ENCODE results near the gene AKT3.
A peak's percentile ranks its signal among the peaks of the same experiment; 100 is the strongest.
"Not testable (repeated sequence)": the region's sequence is repeated elsewhere in the genome, so short reads cannot be mapped to it uniquely, and the experiment has no call there.

Gene AKT3

DNA sequence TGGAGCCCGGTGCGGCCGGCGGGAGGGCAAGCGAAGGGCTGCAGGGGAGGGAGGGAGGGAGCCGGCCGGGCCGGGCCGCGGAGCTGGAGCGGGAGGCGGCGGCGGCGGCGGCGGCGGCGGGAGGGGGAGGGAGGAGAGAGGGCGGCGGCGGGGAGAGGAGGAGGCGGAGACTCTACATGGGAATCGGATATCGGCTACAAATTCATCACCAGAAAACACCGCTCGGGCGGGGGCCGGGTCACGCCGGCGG, at the start of gene AKT3:
Gene AKT3, minus strand, starts transcription at position 42 of the 250 bp plus-strand sequence. CDS start 7,073 bp downstream, outside the sequence.
- DNase-seq = peak; percentile 84 to 94 (median 88)

DNA sequence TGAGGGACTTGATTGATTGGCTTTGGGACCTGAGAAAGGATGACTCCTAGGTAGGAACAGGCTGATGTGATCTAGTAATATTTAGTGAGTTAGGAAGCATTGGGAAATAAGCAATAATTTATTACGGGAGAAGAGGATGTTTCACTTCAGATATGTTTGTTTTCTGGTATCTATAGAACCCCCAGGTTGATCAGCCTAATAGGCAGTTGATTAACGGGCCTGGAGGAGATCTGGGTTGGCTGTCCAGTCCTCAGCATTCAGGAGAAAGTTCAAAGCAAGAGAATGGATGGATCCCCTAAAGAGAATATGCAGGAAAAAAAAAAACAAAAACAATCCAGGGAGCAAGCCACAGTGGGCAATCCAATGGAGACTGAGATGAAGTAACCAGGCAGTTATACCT, 48.2 kb upstream of the AKT3 start:
- no peak for DNase-seq

DNA sequence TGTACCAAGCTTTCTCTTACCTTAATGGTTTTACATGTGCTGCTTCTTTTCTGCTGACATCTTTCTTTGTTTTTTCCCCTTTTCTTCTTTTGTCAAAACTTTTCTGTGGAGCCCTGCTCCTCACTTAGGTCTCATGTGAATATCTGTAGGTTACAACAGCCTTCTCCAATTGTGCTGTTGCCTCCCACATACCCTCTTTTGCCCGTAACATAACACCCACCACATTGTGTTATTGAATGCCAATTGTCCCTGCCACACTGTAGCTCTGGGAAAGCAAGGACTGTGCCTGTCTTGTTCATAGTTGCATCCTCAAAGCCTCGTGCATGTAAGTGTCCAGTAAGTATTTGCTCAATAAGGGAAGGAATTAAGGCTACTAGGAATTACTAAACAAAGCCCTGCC, 46.3 kb upstream of the AKT3 start:
- DNase-seq = no peak

DNA sequence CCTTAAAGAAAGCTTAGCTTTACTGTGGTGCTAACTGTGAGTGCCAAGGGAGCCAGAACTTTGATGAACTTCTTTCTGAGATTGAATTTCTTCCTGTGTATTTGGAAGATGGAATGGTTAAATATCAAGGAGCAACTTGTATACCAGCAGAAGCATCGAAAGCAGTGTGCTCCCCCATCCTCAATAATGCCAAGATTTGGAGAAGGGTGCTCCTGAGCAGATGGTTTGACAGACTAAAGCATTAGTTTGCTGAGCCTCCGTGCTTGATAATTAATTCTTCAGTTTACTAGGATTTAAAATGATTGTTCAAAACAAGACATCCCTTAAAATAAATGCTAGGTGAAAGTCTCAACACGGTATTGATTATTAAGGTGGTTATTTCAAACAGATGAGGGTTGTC, 42.4 kb upstream of the AKT3 start:
- DNase-seq = no peak

DNA sequence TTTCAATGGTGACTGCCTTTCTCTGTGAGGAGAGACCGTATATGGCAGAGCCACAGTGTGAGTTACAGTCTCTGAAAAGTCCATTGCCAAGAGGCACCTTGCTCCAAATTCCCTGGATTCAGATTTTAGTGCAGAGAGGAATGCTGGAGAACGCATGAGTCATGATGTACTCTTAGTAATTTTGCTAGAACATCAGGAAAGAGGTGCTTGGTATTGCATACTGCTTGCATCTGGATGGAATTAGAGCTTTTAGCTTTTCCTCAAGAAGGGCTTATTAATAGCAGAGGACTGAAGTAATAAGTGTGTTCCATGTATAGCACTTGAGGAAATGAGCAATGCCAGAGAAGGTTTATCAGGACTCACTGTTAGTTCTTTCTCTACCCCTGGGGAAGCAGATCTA, 40.5 kb upstream of the AKT3 start:
- no peak for DNase-seq

DNA sequence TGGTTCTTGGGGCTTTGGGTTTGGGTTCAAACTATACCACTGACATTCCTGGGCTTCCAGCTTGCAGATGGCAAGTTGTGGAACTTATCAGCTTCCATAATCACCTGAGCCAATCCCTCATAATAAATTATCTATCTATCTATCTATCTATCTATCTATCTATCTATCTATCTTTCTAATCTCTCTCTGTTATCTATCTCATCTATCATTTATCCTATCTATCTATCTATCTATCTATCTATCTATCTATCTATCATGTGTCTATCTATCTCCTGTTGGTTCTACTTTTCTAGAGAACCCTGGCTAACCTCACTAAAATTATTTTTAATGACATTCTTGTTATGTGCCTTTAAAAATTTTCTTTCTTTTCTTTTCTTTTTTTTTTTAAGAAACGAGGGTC, 35.8 kb upstream of the AKT3 start:
- no peak for DNase-seq

DNA sequence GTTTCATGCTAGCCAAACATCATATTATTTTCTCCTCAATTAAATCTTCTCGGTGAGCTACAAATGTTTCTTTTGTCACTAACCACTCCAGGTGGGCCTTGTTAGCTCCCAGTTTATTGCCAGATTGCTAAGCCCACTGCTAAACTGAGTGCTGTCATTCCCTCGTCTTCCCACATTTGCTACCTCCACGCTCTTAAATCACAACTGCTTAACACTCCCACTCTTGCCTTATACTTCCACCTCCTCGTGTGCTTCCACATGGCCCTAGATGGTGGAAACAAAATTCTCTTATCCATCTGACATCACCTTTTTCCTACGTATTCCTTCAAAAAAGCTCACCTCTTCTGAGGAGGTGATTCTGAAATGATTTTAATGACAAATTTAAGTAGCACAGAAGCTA, 34.6 kb upstream of the AKT3 start:
- no peak for DNase-seq

DNA sequence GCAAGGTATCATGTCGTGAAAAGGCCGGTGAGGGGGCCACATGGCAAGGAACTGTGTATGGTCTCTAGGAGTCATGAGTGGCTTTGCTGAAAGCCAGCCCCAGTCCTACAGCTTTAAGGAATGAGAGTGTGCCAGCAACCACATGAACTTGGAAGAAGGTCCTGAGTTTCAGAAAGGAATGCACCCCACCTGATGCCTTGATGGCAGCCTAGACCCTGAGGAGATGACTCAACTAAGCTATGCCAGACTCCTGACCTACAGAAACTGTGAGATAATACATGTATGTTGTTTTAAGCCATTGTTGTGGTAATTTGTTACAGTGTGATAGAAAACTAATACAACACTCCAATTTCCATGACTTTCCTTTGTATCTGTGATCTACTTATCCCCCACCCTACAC, 33.5 kb upstream of the AKT3 start:
- DNase-seq = no peak

DNA sequence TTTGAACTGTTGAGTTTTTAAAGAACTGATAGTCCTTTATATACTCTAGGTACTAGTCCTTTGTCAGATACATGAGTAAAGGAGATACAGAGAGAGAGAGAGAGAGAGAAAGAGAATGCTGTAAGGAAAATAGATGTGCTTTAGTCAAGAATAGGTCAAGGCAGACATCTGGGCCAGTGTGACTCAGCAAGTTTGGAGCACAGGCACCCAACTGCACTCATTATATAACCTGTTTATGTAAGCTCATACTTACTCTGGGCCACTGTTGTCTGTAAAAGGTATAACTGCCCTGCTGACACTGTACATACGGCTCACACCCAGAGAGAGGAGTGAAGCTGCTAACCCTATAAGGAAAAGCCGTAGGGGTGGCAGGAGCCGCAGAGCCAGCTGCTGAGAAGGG, 32.2 kb upstream of the AKT3 start:
- DNase-seq = no peak

DNA sequence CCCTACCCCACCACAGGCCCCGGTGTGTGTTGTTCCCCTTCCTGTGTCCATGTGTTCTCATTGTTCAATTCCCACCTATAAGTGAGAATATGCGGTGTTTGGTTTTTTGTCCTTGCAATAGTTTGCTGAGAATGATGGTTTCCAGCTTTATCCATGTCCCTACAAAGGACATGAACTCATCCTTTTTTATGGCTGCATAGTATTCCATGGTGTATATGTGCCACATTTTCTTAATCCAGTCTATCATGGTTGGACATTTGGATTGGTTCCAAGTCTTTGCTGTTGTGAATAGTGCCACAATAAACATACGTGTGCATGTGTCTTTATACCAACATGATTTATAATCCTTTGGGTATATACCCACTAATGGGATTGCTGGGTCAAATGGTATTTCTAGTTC, 27.0 kb upstream of the AKT3 start:
- DNase-seq = not testable (repeated sequence)

DNA sequence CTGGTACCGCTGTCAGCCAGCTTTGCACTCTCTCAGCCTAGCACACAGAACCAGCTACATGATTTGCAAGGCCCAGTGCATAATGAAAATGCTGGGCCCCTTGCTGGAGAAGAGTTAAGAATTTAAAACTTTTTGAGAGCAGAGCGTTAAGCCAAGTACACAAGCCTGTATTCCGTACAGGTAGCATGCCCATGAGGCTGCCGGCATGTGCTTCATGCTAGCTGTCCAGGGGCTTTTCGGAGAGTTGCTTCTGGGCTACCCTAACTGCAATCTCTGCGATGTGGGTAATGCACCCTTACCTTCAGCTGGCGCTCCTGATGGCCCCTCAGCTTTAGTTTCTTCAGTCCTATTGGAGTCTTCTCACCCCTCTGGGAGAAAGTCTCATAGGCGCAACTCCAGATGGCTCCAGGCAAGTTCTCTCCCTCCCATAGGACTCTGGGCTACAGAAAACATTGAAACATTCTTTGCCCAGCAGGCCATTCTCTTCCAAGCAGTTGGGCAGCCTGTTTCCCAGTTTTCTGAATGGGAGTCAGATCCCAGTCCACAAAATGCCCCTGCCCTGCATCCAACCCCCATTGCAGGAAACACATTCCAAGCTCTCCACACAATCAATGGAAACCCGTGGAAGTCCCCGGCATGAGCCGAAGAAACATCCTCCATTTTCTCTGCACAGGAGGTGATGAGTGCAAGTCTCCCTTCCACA, 5.7 kb upstream of the AKT3 start:
- no peak for DNase-seq

DNA sequence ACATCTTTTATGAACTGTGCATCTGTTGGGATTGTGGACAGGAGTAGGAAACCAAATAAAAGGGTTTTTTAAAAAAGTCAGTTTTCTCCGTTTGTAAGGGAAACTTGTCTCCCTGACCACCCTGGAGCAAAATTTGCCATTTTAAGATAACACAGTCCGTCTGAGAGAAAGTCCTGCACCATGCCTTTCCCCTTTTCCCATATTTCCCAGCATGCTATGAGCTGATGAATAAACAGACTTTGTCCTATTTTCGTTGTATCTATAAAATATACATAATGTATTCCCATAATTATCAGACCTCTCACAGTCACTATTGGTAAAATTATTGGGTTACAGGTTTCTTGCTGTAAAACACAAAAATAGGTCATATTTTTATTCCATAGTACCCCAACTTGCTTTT, 1.7 kb upstream of the AKT3 start:
- DNase-seq = no peak

DNA sequence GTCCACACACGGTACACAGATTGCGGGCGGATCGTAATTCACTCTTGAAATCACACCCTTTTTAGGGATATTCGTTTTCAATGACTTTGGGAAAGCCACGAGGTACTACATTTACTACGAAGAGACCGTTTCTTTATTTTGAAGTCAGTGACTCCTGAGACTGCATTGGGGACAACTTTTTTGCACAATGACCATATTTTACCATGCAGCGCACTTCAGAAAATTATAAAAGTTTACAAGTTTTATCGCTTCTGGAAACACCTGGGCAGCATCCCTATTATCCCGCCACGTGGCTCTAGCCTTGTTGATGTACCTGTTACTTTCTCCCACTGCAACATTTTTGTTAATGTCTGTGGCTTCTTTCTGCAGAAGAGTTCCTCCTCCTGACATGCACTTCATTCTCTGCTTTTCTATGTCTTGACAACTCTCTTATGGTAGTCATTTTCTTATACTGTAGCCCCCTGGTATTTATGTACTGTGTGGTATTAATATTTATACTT, 1.3 kb upstream of the AKT3 start:
- DNase-seq = peak in 1 of 3 donors; percentile 19

DNA sequence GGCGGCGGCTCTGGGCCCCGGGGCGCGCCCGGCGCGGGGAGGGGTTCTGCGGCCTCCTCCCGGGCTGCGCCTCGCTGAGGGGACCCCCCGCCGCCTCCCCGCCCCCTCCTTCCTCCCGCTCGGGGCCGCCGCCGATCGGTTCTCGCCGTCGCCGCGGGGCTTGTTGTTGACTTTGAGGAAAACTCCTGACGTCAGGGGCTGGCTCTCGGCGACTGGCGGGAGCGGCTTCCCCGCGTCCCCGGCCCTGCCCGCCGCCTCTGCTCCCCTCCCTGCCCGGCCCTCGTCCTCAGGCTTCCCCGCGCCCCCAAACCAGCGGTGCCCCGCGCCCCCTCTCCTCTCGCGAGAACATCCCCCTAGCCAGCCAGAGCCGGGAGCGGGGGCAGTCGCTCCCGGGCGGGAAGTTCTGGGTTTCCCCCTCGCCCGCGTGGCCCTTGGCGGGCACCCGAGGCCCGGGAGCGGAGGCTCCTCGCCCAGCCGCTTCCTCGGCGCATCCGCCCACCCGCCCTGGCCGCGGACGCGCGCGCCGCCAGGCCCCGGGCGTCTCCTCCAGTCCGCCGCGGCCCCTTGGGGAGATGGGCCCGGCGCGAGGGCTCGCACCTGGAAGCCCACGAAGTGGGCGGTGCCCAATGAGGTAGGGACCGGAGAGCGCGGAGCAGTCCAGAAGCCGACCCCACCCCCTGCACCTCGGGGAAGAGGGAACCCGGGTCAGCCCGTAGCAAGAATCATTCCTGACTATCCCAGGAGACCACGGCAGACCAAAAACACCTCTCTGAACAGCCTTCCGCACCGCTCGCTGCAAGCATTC, 611 bp upstream of the AKT3 start:
- DNase-seq = peak; percentile 92 to 97 (median 96)

DNA sequence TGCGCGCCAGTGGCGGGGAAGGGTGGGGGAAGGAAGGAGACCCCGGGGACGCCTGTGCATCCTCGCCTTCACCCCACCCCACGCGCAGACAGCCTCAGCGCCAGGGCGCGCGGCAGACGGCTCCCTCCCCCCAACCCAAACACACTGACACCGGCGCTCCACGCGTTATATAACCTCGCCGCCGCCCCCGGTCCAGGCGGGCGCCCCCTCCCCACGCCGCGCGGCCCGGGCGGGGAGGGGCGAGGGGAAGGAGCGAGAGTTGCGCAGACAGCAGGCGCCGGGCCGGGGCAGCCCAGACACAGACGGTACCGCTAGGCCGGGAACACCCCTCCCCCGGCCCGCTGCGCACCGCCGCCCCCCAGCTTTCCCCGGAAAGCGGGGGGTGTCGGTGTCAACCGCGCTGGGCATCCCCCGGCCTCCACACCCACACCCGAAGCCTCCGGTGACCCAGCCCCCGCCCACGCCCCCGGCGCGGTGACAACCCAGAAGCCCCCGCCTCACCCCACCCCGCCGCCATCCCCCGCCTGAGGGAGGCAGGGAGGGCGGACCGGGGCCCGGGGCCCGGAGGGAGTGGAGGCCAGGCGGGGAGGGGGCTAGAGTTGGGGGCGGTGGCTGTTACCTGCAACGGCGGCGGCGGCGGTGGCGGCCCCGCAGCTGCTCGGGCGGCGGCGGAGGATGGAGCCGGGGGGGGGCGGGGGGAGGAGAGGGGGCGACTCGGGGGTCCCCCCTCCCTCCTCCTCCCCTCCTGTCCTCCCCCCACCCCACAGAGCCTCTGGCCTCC, 432 bp downstream of the AKT3 start:
- DNase-seq = peak; percentile 60 to 88 (median 78)

DNA sequence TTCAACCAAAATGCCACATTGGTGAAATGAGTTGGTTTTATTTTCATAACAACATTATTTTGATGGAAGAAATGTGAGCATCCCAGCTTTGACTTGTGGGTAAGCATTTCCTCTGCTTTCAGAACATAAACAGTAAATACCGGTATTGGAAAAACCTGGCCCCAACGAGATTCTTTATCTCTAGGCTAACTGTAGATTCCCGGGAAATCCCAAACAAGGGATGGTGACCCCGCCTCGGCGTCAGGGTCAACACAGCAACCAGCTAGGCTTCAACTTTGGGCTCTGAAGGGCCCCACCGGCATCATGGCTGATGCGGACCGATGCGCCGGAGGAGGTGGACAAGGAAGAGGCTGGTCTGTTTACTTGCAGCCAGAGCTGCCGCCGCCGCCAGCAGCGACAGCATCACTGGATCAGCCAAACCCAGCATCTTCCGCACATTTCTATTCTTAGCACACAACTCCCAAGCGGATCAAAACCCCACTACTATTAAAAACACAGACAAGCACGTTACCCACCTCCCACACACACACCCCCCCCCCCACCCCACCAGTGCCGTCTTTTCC, 1.1 kb downstream of the AKT3 start:
- peak; percentile 48 to 63 (median 52) for DNase-seq

DNA sequence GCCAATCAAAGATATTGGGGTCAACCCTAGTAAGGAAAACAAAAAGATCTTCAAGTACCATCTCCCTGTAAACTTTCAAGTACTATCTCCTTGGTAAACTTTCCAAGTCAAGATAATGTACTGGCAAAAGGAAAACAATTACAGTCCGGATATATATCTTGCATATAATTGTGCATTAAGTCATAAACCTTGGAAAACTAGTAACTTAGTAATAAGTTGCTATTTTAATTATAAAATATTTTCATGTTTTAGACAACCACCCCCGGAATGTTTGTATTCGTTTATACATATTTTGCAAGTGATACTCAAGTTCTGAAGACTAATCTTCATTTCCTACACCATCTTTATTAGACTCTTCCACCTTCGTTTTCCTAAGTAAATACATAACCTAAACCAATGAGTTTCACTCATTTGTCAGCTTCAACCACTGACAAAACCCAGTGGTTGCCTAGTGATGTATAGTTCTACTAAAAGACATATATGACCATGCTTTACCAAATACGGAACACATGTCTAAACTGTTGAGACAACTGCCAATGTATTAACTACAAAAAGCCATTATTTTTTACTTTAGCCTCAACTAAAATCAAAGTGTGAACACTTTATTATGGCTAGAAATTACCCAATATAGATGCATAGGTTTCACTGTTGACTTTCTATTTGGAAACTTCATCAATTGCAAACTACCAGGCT, 1.7 kb downstream of the AKT3 start:
- no peak for DNase-seq

DNA sequence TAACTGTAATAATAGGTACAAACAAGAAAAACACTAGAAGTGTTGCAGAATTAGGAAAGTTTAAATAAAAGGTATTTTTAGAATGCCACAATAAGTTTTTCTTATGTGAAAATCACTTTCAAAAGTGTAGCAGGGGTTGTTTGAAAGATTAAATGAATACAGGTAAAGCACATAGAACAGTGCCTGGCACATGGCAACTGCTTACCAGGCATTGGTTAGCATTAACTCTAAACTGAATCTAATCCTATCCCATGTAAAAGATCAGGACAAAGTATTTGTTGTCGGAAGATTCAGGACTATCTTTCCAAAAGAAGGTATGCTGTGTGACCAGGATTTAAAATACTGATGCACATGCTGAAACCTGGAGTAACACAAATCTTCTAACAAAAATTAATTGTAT, 3.3 kb downstream of the AKT3 start:
- no peak for DNase-seq

DNA sequence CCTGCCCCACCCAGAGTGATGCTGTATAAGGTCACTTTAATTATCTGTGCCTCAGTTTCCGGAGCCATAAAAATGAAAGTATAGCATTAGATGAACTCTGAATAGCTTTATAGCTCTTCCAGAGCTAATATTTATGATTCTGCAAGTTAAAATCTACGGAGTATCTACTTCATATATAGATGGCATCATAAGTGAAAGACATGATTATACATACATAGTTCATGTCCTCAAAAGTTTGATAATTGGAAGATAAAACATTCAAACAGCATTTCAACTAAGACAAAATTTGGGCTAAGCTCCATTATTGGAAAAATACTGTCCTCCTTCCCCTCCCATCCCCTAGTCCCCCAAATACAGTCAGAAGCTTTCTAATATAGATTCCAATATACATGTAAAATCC, 4.2 kb downstream of the AKT3 start:
- DNase-seq = no peak

DNA sequence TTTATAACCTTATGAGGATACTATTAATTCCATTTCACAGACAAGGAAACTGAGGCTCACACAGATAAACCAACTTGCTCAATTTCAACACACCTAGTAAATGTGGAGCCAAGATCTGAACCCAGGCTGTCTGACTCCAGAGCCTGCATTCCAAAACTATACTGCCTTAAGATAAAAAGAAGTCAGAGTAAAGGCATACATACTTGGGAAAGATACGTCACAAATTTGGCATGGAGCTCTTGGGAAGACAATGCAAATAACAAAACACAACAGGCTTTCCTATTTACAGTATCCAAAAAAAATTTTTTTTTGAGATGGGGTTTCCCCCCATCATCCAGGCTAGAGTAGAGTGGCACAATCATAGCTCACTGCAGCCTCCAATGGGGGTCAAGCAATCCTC, 5.9 kb downstream of the AKT3 start:
- no peak for DNase-seq

DNA sequence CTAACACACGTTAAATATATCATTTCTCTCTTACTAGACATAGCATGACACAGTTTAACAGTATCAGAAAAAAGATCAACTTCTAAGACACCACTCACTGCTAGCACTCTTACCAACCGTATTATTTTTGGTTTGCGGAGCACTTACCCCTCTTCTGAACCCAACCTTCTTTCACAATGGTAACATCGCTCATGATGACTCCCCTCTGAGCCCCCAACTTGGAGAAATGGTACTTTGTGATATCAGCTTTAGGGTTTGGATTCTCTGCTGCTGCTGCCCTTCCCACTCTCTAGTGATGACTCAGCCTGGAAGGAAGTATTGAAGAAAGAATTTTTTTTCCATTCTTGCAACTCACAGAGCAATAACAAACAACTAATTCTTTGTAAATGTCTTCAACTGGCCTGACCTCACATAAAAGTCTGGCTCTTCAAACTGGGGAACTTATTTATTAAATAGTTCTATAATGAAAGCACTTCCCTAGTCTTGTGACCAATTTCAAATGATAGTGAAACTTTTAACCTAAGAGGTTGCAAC, 7.0 kb downstream of the AKT3 start:
- peak; percentile 74 to 92 (median 90) for DNase-seq

DNA sequence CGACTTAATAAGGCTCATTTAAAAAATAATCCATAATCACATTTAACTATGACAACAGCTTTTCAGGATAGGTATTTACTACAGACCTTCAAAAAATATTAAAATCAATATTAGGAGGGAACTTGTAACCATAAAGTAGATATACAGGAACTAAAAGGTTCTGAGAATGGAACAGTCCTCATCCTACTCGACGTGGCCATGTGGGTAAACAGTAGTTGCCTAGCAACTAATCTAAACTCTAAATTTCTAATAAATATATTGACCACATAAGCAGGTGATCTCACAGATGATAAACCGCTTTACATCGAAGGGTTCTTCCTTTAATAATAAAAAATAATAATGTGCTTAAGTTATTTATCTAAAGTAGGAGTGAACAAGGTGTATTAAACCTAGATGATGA, 7.9 kb downstream of the AKT3 start:
- DNase-seq = peak in 1 of 3 donors; percentile 24

DNA sequence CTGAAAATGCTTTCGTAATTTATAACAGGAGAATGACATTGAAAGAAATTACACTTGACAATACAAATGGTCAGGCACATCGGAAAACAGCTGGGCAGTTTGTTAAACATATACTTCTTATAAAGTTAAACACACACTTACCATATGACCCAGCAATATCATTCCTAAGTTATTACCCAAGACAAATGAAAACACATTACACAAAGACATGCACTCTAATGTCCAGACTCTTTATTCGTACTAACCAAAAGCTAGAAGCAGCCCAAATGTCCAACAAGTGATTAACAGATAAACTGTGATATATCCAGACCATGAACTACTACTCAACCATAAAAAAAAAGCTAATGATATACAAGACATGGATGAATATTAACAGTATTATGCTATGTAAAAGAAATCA, 8.5 kb downstream of the AKT3 start:
- no peak for DNase-seq

All from suppressor macrophage treated with lipopolysaccharide for 1 hour (primary cell).